Measurements from ENCODE around the gene TMPRSS13. TPM values are rescaled to one million over a fixed set of nuclear protein-coding genes. Genes with fewer than 3 reads are reported as not detected.
"Not testable (repeated sequence)": the region's sequence is repeated elsewhere in the genome, so short reads cannot be mapped to it uniquely, and the experiment has no call there.

Gene TMPRSS13
- total RNA-seq, 1 donor from 2014 or later, result not detected

DNA sequence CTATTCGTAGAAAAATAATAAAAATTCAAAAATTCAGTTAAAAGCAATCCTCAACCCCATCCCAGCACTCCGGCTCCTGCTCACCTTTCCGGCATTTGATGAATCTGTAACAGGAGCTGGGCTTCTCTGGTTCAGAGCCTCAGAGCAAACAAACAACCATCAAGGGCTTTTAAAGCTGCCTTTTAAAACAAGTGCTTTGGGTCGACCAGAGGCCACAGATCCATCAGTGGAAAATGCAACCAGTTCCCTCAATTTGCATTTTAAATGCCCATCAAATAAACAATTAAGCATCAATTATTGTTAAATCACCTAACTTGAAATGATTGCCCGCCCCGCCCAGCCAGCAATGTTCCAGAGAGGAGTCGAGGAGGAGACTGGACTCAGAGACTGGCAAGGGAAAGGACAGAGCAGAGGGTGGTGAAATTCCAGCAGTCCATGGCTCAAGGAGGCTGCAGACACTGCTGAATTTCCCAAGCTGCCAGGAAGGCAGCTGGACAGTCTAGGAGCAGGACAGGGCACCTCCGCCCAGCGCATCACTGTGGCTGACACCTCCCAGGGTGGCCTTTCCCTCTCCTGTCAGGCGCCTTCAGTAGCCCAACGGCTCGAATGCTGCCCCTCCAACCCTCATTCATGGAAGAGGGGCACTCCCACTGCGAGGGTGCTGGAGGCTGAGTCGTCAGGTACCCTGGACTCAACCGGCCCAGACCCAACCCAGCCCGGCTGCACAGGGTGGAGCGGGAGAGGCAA, 60.2 kb downstream of the TMPRSS13 start:
- no peak for ATAC-seq
- intact Hi-C loops (cut with DNase I), result no loop called here

DNA sequence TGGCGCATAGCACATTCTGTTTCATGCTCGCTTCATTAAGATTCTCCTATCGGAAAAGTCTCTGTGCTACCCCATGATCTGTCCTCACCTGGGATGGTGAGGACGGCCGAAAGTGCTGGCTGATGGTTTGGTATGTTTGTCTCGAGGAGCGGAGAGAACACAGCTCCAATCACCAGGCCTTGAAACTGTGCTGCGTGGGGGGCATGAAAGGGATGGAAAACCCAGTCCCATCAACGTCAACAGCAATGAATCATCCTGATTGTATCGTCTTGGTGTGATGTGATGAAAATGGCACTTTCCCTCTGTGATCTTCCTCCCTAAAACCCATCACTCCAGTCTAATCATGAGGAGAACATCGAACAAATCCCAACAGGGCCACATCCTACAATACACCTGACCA, 61.1 kb downstream of the TMPRSS13 start:
- ATAC-seq, result no peak
- intact Hi-C loops (cut with DNase I), result no loop called here
- no peak for DNase-seq (ENCODE audit: missing footprints)

More for the DNA sequence above, 60.2 kb downstream of the TMPRSS13 start:
- DNase-seq (ENCODE audit: missing footprints), result no peak

- intact Hi-C loops (cut with DNase I), result no loop called here
- no peak for DNase-seq (ENCODE audit: missing footprints)
- ATAC-seq, result no peak
Observed at GRCh38 chr11:117866526-117866925, 62.7 kb downstream of the TMPRSS13 start.

- DNase-seq (ENCODE audit: missing footprints); intact Hi-C loops (cut with DNase I); ATAC-seq: not testable (repeated sequence)
Observed at GRCh38 chr11:117865546-117865945, 63.7 kb downstream of the TMPRSS13 start.

DNA sequence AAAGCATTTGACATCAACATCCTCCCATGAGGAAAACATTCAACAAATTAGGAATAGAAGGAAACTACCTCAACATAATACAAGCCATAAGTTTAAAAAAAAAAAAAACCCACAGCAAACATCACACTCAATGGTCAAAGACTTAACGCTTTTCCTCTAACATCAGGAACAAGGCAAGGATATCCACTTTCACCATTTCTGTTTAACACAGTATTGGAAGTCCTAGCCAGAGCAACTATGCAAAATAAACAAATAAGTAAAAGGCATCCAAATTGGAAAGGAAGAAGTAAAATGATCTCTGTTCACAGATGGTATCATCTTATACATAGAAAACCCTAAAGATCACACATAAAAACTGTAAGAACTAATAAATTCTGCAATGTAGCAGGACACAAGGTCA, 65.8 kb downstream of the TMPRSS13 start:
- no peak for ATAC-seq
- intact Hi-C loops (cut with DNase I), result no loop called here
- DNase-seq (ENCODE audit: missing footprints), result no peak

GRCh38 chr11:117862753-117863152, 66.4 kb downstream of the TMPRSS13 start:
- ATAC-seq (no peak), DNase-seq (ENCODE audit: missing footprints) (no peak)
- intact Hi-C loops (cut with DNase I), result no loop called here

DNA sequence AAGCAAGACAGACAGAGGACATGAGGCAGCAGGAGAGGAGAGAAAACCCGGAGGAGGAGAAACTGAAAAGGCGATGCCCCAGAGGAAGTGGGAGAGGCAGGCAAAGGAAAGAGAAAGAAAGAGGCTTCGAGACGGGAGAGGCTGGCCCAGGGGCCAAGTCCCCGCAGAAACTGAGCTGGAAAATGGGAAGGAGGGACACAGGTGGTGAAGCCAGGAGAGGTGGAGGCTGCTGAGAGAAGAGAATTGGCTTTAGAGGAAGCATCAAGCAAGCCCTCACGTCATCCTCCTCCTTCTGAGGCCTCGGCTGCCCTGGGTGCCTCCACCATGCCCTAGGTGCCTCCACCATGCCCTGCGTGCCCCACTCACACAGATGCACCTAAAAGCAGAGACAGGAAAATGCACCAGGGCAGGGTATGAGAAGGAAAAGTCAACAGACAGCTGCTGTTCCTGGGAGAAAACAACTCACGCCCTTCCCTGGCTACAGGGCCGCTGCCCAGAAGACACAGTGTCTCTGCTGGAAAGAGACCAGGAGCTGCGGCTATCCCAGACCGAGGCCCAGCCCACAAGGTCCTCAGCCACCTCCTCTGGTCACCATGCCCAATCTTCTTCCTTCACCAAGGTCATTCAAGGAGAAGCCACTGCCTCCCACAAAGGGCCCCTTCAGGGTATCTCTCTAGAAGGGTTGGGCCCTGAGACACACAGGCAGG, 67.0 kb downstream of the TMPRSS13 start:
- intact Hi-C loops (cut with DNase I), result no loop called here
- DNase-seq (ENCODE audit: missing footprints), result no peak
- ATAC-seq, result peak; percentile 45

- DNase-seq (ENCODE audit: missing footprints) (no peak), ATAC-seq (peak; percentile 70)
- intact Hi-C loops (cut with DNase I), result loop anchor here (1.0 kb wide), 1 partner anchor 15 kb away; the partner anchor contains the start of gene FXYD6
Observed at GRCh38 chr11:117861151-117862018, 67.8 kb downstream of the TMPRSS13 start.

GRCh38 chr11:117860139-117860538, 69.1 kb downstream of the TMPRSS13 start:
- intact Hi-C loops (cut with DNase I), result no loop called here
- no peak for DNase-seq (ENCODE audit: missing footprints)
- ATAC-seq, result no peak

DNA sequence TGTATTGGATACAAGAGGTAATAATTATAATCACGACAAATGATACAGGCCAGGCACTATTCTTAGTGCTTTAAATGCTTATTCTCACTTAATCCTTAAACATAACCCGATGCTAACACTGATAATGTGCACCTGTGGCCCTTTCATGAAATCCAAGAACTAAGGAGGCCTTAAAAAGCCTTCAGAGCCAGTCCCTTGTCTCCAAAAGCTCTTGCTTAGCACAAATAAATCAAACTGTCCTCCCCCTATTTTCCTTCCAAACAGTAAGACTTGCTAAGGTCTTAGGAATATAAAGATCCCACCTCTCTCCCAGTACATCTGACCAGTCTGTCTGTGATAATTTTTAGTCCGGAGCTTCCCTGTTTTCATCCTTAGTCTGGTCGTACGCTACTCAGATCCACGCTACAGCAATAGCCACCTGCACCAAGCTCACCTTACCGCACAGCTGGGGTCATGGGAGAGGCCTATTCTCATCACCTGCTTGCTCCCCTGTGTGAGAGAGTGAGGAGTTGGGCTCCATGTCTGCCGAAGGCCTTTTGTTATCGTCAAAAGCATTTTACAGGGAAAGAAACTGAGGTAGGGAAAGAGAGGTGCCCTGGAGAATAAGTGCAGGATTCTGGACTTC, 69.6 kb downstream of the TMPRSS13 start:
- no peak for ATAC-seq
- intact Hi-C loops (cut with DNase I), result no loop called here
- no peak for DNase-seq (ENCODE audit: missing footprints)

DNA sequence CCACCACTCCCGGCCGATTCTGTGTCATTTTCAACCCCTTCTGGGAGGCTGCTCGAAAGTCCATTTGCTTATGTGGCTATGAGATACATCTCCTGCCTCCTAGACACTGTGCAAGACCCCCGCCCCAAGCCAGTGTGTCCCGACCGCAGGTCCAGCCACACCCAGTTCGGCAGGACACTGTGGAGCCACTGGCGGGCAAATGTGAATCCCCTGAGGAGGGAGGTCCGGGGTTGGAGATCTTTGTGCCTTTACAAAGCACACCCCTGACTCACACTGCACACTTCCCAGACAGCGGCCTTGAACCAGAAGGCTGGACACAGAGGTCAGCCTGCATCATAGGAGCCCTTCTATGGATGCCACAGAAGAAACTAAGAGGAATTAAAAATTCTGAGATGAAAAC, 70.1 kb downstream of the TMPRSS13 start:
- DNase-seq (ENCODE audit: missing footprints) (no peak), ATAC-seq (no peak)
- intact Hi-C loops (cut with DNase I), result no loop called here

DNA sequence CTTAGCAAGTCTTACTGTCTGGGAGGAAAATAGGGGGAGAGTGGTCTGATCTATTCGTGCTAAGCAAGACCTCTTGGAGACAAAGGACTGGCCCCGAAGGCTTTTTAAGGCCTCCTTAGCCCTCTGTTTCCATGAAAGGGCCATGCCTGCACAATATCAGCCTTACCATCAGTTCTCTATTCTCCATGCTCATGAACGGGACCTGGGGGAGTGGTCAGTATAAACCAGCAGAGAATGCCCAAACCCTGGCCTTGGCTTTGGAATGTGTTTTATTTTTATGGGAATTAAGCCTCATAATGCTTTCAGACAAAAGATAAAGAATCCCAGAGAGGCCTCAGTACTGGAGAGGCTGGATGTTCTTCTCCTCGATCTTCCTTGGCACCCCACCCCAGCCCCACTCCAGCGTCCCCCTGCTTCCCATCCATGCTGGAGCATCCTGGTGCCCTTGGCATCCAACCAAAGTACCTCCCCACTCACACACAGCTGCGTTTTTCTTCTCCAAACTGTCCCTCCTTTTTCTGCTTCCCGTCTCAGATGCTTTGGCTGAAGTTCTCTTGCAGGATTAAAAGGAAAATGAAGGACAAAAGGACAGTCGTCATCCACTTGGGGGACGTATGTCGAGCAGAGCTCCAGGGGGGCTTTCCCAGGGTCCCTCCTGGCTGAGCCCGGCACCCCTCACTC, 71.3 kb downstream of the TMPRSS13 start:
- ATAC-seq, result no peak
- intact Hi-C loops (cut with DNase I), result no loop called here
- no peak for DNase-seq (ENCODE audit: missing footprints)

DNA sequence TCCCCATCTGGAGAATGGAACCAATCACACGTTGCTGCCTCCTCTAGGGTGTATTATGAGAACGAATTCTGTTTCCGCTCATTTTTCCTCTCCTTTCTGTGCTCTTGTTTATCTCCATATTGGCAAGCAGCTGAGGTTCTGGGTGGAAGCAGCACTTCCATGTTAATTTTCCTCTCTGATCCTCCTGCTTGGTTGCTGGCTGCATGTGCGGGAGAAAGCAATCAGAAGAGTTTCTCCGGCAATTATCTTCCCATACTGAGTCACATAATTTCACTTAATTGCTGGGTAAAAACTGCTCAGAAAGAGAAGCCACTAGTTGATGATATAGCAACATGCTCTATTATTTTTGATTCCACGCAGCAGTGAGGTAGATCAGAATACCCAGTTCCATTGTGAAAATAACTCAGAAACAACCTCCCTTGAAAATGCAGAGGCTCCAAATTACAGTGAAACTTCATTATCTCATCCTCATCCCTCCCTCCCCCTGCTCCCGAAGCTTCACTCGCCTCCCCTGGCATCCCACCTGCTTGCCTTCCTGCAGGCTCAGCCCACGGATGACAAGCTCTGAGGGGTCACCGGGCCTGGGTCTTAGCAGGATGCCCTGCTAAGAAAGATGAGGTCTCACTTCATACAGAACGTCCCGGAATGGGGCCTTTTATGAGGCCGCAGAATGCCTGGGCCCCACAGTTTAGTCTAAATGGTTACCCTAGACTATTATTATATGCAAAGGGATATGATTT, 73.1 kb downstream of the TMPRSS13 start:
- ATAC-seq (no peak), DNase-seq (ENCODE audit: missing footprints) (no peak)
- intact Hi-C loops (cut with DNase I), result no loop called here

- ATAC-seq (no peak), DNase-seq (ENCODE audit: missing footprints) (no peak)
- intact Hi-C loops (cut with DNase I), result no loop called here
Observed at GRCh38 chr11:117855186-117855845, 73.9 kb downstream of the TMPRSS13 start.

DNA sequence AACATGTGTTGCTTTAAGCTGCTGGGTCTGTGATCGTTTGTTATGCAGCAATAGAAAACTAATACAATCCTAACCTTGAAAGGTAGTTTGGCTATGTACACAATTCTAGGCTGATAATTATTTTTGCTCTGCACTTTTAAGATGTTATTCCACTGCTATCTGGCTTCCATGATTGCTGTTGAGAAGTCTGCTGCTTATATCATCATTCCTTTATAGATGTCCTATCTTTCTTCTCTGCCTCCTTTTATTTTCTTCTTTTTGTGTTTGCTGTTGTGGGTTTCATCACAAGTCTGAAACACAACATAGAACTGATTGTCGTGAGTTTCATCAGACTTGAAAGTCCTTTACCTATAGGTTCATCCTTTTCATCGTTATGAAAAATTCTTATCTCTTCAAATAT, 76.9 kb downstream of the TMPRSS13 start:
- intact Hi-C loops (cut with DNase I), result loop anchor here (5.0 kb wide), 1 partner anchor 35 kb away; no protein-coding TSS in a partner anchor
- no peak for ATAC-seq
- no peak for DNase-seq (ENCODE audit: missing footprints)

DNA sequence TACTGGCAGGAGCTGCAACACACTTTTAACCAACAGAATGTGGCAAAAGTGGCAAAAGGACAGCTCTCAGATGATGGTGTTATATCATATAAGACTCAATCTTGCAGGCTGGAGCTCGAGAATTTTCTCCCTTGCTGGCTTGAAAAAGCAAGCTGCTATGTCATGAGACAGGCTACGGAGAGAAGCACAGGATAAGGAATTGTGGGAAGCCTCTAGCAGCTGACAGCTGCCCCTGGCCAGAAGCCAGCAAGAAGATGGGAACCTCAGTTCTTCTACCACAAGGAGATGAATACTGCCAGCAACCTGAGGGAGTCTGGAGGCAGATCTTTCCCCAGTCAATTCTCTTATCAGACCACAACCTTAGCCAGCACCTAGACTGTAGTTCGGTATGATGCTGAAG, 77.3 kb downstream of the TMPRSS13 start:
- DNase-seq (ENCODE audit: missing footprints) (no peak), ATAC-seq (peak; percentile 42)
- intact Hi-C loops (cut with DNase I), result loop anchor here (5.0 kb wide), 1 partner anchor 35 kb away; no protein-coding TSS in a partner anchor

DNA sequence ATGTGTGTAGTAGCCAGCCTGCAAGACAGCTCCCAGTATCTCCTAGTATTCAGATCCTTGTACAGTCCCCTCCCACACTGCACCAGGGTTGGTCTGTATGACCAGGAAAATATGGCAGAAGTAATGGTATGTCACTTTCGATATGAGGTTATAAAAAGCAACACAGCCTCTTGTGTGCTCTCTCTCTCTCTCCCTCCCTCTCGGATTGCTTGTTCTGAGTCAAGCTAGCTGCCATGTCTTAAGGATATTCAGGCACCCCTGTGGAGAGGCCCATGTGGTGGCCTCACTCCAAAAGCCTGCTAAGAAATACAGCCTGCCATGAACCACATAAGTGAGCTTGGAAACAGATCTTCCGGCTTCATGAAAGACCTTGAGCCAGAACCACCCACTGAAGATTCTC, 78.1 kb downstream of the TMPRSS13 start:
- no peak for DNase-seq (ENCODE audit: missing footprints)
- peak; percentile 55 for ATAC-seq
- intact Hi-C loops (cut with DNase I), result loop anchor here (5.0 kb wide), 1 partner anchor 36 kb away; no protein-coding TSS in a partner anchor

Data from Right ventricle myocardium inferior (tissue), 1 donor.